ENCODE results near the gene NSG1. TPM values are rescaled to one million over a fixed set of nuclear protein-coding genes. Genes with fewer than 3 reads are reported as not detected.
A peak's percentile ranks its signal among the peaks of the same experiment; 100 is the strongest.
"Not testable (repeated sequence)": the region's sequence is repeated elsewhere in the genome, so short reads cannot be mapped to it uniquely, and the experiment has no call there.

NSG1 gene, protein sequence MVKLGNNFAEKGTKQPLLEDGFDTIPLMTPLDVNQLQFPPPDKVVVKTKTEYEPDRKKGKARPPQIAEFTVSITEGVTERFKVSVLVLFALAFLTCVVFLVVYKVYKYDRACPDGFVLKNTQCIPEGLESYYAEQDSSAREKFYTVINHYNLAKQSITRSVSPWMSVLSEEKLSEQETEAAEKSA
- total RNA-seq (2014; rRNA removed; shearing (Covaris generic)): 25.3 and 31.1 TPM in 2 replicates

DNA sequence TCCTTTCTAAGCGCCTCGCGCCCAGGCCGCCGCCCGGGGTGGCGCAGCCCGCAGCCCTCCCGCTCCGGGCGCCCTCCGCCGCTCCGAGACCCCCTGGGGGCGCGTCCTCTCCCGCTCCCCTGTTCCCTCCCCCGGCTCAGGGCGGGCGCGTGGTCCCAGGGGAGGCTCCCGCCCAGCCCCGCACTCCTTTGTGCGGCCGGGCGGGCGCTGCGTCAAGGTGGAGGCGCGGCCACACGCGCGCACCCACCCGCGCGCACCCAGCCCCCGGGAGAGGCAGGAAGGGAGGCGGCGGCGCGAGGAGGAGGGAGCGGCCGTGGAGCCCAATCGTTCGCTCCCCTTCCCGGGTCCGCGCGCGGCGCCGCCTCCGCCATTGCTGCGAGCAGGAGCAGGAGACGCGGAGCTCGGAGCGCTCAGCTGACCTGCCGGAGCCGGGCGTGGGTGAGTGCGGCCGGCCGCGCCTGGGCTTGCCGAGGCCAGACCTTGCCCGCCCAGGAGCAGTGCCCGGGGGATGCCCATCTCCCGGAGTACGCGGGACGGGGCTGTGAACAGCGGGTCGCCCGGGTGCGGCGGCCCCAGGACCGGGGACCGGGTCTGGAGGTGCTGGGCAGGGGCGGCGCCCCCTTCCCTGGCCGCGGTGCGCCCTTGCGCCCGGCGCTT, at the start of gene NSG1:
NSG1 (plus strand) TSS at position 367 of the 657 bp plus-strand sequence. CDS start 528 bp downstream, outside the sequence.
- Histone ChIP-seq H3K36me3 (replicated peaks; ENCODE audit: control insufficient read depth, insufficient read depth, low read length) (peaks cover under 1% of the 10 kb centered on the region; the same call in 1 of the 2 replicates), H3K4me3 (ENCODE audit: insufficient read depth, low read depth, low read length) (peak within 1 kb of the TSS; percentile 65), H3K27me3 (ENCODE audit: control insufficient read depth, insufficient read depth, low read length) (peaks cover 44% of the 10 kb centered on the region)
- DNase-seq: peak; percentile 88

DNA sequence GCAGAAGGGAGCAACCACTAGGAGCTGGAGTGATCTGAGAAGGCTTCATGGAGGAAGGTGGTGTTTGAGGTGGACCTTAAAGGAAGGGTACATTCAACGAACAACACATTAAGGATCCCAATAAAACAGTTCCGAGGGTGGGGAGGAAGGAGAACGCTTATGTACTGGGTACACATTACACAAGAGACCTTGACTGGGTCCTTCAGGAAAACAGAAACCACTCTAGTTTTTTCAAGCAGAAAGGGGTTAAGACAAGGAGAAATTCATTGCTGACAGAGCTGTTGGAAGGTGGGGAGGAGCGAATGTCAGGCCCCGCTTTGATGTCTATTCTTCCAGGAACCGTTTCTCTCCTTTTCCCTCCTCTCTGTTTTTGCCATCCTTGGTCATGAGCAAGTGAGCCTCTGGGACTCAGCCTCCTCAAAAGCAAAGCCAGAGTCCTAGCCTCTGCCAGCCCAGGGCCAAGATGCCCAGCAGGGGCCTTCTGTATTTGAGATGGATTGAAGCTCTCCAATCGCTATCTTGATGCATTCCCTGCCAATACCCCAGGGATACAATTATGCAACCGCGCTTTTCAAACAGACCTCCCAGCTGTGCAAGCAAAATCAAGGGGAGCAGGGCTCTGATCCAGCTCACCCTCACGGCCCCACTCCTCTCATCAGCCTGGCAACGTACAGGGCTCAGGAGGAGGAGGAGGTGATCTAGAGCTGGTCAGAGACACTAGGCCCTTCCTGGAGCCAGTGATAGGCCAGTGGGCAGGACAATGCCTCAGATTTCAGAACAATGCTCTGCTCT, 48.5 kb upstream of the NSG1 start:
- no peak for DNase-seq
- Histone ChIP-seq H3K4me3 (ENCODE audit: insufficient read depth, low read depth, low read length) (no peak overlapping the region), H3K27me3 (ENCODE audit: control insufficient read depth, insufficient read depth, low read length) (no peaks in the 10 kb centered on the region), H3K36me3 (replicated peaks; ENCODE audit: control insufficient read depth, insufficient read depth, low read length) (no peaks in the 10 kb centered on the region)

DNA sequence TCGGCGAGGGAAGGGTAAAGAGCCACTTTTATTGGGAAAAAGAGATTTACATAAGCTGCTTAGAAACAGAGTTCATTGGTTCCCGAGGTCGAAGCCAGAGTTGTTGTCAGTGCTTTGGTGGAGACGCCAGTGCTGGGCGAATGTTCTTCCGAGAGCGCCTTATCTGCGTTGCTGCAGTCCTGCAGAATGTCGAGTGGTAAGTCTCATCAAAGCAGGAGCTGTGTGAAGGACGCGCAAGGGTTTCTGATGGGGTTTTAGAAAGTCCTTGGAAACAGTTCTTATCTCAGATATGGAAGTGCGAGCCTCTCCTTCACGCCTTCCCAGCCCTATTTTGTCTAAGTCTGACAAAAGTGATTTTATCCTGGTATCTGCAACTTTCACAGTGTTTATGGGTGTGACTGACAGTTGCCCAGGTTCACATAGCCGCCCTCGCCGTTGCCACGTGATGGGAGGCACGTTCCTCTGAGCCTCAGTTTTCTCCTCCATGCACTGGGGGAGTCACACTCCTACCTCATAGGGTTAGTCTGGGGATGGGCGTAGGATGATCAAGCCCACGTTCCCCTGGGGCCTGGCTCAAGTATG, 47.3 kb upstream of the NSG1 start:
- Histone ChIP-seq H3K27me3 (ENCODE audit: control insufficient read depth, insufficient read depth, low read length) (no peaks in the 10 kb centered on the region), H3K36me3 (replicated peaks; ENCODE audit: control insufficient read depth, insufficient read depth, low read length) (no peaks in the 10 kb centered on the region), H3K4me3 (ENCODE audit: insufficient read depth, low read depth, low read length) (no peak overlapping the region)
- DNase-seq: no peak

DNA sequence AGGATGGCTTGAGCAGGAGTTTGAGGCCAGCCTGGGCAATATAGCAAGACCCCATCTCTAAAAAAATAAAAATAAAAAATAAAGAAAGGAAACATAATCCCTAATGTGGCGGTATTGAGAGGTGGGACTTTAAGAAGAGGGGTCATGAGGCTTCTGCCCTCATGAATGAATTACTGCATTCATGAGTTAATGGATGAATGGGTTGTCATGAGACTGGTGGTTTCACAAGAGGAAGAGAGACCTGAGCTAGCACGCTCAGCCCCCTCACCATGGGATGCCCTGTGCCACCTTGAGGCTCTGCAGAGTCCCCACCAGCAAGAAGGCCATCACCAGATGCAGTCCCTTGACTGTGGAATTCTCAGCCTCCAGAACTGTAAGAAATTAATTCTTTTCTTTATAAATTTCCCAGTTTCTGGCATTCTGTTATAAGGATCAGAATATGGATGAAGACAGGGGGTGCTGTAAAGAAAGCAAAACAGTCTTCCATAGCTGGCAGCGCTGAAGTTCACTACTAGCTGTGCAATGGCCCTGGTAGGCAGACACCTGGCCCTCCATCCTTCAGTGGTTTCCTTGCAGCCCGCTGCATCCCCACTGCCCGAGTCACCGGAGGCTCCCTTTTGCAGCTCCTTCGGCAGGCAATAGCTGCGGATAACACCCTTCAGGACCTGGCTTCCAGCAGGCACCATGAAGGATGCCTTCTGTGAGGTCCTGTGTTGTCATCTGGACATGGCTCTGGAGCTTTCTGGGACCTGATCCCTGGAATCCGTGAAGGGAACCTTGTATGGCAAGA, 44.8 kb upstream of the NSG1 start:
- Histone ChIP-seq H3K4me3 (ENCODE audit: insufficient read depth, low read depth, low read length) (no peak overlapping the region), H3K36me3 (replicated peaks; ENCODE audit: control insufficient read depth, insufficient read depth, low read length) (no peaks in the 10 kb centered on the region), H3K27me3 (ENCODE audit: control insufficient read depth, insufficient read depth, low read length) (no peaks in the 10 kb centered on the region; the same call in 1 of the 2 replicates)
- no peak for DNase-seq

DNA sequence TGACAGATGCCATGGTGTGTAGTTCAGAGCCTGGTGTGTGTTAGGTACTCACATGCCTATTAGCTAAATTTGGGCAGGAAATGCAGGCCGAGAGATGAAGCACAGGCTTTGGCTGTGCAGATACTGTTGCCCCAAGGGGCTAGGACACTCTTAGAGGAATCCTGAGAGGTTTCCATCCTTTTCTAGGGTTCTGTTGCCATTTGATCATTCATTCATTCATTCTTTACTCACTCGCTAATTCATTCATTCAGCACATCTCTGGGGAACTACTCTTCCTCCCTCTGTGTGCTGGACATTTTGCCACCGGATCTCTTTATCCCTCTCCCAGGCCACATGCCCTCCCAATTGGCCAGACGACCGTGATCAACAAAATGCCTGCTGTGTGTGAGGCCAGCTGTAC, 43.9 kb upstream of the NSG1 start:
- no peak for DNase-seq
- Histone ChIP-seq H3K27me3 (ENCODE audit: control insufficient read depth, insufficient read depth, low read length) (no peaks in the 10 kb centered on the region; the same call in 1 of the 2 replicates), H3K4me3 (ENCODE audit: insufficient read depth, low read depth, low read length) (no peak overlapping the region), H3K36me3 (replicated peaks; ENCODE audit: control insufficient read depth, insufficient read depth, low read length) (no peaks in the 10 kb centered on the region)

DNA sequence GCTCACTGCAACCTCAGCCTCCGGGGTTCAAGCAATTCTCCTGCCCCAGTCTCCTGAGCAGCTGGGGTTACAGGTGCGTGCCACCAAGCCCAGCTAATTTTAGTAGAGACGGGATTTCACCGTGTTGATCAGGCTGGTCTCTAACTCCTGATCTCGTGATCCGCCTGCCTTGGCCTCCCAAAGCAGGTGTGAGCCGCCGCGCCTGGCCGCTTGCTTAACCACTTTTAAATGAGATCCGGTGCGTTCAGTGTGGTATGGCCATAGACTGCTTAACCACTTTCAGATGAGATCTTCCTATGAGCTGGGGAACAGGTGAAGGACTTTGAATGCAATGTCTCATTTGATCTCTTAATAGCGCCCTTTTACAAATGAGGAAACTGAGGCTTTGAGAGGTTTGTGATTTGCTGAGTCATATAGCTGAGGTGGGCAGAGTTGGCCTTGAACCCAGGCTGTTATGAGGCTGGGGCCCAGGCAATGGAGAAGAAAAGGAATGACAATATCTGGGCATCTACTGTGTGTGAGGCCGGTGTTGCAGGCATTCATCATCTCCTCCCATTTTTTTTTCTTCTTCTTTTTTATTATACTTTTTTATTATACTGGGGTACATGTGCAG, 41.9 kb upstream of the NSG1 start:
- Histone ChIP-seq H3K36me3 (replicated peaks; ENCODE audit: control insufficient read depth, insufficient read depth, low read length) (no peaks in the 10 kb centered on the region), H3K4me3 (ENCODE audit: insufficient read depth, low read depth, low read length) (no peak overlapping the region), H3K27me3 (ENCODE audit: control insufficient read depth, insufficient read depth, low read length) (no peaks in the 10 kb centered on the region; the same call in 1 of the 2 replicates)
- DNase-seq: no peak

DNA sequence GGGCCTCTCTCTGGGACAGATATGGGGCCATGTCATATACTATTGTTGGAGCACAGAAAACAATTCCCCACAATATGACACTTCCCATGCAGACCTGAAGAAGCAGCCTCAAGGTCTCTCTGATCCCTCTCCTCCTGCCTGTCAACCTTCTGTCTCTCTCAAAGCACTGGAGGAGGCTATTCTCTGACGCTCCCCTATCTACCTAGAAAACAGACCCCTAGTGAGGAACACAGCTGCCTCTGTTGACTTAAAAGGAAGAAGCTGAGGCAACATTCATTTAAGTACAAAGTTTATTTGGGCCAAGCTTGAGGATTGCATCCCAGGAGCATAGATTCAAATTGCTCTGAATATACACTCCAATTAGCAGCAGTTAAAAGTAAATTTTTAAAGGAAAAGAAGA, 39.3 kb upstream of the NSG1 start:
- H3K27me3 ChIP-seq (ENCODE audit: control insufficient read depth, insufficient read depth, low read length): no peaks in the 10 kb centered on the region; the same call in 1 of the 2 replicates
- DNase-seq: no peak

DNA sequence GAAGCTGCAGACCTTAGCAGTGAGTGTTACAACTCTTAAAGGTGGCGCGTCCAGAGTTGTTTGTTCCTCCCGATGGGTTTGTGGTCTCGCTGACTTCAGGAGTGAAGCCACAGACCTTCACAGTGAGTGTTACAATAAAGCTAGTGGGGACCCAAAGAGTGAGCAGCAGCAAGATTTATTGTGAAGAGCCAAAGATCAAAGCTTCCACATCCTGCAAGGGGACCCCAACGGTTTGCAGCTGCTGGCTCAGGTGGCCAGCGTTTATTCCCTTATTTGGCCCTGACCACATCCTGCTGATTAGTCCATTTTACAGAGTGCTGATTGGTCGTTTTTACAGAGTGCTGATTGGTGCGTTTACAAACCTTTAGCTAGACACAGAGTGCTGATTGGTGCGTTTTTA, 38.3 kb upstream of the NSG1 start:
- not testable (repeated sequence) for H3K27me3 ChIP-seq (ENCODE audit: control insufficient read depth, insufficient read depth, low read length); H3K36me3 ChIP-seq (replicated peaks; ENCODE audit: control insufficient read depth, insufficient read depth, low read length); DNase-seq; H3K4me3 ChIP-seq (ENCODE audit: insufficient read depth, low read depth, low read length)

More for the DNA sequence above, 39.3 kb upstream of the NSG1 start:
- Histone ChIP-seq H3K36me3 (replicated peaks; ENCODE audit: control insufficient read depth, insufficient read depth, low read length) (no peaks in the 10 kb centered on the region), H3K4me3 (ENCODE audit: insufficient read depth, low read depth, low read length) (no peak overlapping the region)

DNA sequence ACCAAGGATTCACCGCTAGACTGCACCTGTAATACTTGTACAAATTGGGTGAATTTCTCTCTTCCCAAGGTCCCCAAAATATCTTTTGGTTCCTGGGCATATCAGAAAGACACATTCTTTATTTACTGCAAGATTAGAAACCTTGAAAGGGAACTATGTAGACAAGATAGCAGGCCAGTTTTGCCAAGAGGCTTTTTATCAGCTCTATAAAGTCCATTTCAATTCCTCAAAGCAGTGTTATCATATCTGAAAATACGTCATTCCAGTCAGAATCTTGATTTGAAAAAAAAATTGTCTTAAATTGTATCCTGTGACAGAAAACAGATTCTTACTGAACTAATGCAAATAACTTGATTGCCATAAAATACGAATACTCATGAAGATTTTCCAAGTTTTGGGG, 37.0 kb upstream of the NSG1 start:
- Histone ChIP-seq H3K27me3 (ENCODE audit: control insufficient read depth, insufficient read depth, low read length) (no peaks in the 10 kb centered on the region; the same call in 1 of the 2 replicates), H3K4me3 (ENCODE audit: insufficient read depth, low read depth, low read length) (no peak overlapping the region), H3K36me3 (replicated peaks; ENCODE audit: control insufficient read depth, insufficient read depth, low read length) (no peaks in the 10 kb centered on the region)
- DNase-seq: no peak

DNA sequence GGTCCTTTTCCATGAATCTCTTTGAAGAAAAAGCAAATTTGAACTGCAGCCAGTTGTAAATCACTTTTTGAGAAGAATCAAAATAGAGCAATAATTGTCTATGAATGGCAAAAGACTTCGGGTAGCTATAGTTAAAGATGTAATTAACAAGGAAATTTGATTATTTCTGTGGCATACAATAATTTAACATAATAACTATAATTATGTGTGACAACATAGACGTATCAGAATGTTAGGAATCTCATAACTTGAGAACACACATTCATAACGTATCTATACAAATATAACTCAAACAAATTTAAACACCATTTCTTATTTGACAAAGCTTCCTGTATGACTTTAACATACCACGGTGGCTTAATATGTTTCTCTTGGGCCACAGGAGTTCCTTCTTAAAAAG, 36.0 kb upstream of the NSG1 start:
- Histone ChIP-seq H3K27me3 (ENCODE audit: control insufficient read depth, insufficient read depth, low read length) (no peaks in the 10 kb centered on the region; the same call in 1 of the 2 replicates), H3K4me3 (ENCODE audit: insufficient read depth, low read depth, low read length) (no peak overlapping the region), H3K36me3 (replicated peaks; ENCODE audit: control insufficient read depth, insufficient read depth, low read length) (no peaks in the 10 kb centered on the region)
- no peak for DNase-seq

DNA sequence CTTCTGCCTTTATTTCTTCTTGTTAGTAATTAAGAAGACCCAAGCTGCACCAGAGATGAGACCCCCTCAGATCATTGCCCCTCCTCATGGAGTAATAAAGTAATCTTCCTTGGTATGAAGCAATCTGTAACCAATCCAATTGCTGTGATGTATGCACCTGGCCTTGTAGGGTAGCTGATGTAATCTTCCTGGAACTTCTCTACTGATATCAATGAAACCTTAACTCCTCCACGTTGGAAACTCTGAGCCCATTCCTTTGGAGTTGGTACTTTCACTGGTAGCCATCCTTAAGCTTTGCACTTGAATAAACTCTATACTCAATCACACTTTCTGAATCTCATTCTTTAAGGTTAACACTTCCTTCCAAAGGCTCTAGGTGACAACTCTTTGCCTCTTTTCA, 31.6 kb upstream of the NSG1 start:
- no peak for DNase-seq
- no peaks in the 10 kb centered on the region; the same call in 1 of the 2 replicates for H3K27me3 ChIP-seq (ENCODE audit: control insufficient read depth, insufficient read depth, low read length)
- H3K36me3 ChIP-seq (replicated peaks; ENCODE audit: control insufficient read depth, insufficient read depth, low read length): no peaks in the 10 kb centered on the region
- H3K4me3 ChIP-seq (ENCODE audit: insufficient read depth, low read depth, low read length): no peak overlapping the region

DNA sequence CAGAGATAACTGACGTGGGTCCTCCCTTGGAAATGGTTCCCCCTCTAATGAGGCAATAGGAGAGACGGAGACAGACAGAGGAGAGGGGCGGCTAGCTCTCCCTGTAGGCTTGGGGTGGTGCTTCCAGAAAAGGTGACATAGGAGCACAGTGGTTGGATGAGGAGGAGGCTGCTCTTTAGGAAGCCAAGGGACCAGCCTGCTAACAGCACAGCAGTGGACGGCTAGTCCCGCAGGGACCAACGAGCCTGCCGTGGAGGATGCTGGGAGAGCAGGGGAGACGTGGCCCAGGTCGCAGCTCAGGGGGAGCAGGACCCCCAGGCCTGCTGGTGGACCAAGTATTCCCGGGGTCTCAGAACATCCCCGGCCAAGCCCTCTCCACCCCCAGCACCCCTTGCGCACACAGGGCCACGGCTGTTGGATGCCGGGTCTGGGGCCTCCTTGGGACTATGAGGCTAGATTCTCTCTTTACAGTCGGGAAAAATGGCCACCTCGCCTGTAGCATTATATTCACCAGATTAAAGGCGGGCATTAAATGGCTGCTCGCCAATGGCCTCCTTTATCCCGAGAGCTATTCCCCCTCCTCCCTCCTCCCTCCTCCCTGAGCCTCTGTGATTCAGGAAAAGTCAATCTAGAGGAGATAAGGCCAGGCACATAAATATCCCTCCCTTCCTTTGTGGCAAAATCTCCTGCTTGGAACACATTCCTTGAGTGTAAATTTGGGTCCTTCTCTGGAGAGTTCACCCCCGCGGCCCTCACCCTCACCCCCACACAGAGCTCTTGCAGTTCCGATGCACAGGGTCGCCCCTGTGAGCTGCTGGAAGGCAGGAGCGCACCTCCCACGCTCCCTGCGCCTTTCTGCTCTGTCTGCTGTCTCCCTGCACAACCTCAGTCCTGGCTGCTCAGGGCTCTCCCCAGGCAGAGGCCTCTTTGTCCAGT, 30.5 kb upstream of the NSG1 start:
- DNase-seq: peak; percentile 51
- Histone ChIP-seq H3K27me3 (ENCODE audit: control insufficient read depth, insufficient read depth, low read length) (no peaks in the 10 kb centered on the region; the same call in 1 of the 2 replicates), H3K36me3 (replicated peaks; ENCODE audit: control insufficient read depth, insufficient read depth, low read length) (no peaks in the 10 kb centered on the region), H3K4me3 (ENCODE audit: insufficient read depth, low read depth, low read length) (no peak overlapping the region)
